ENCODE data around the gene CYP27A1.

The CYP27A1 gene

GRCh38 chr2:218811382-218811781 lies 29.4 kb downstream of the CYP27A1 start:
- no peak for DNase-seq (ENCODE audit: low read depth in 2 of 2)

- DNase-seq (ENCODE audit: low read depth in 2 of 2), result no peak
Observed at GRCh38 chr2:218812096-218812815, 30.3 kb downstream of the CYP27A1 start.

- no peak for DNase-seq (ENCODE audit: low read depth in 2 of 2)
Observed at GRCh38 chr2:218812861-218813260, 30.9 kb downstream of the CYP27A1 start.

GRCh38 chr2:218813771-218814460 lies 32.0 kb downstream of the CYP27A1 start:
- DNase-seq (ENCODE audit: low read depth in 2 of 2), result no peak

GRCh38 chr2:218814540-218815243 lies 32.7 kb downstream of the CYP27A1 start:
- DNase-seq (ENCODE audit: low read depth in 2 of 2), result no peak

GRCh38 chr2:218815244-218815637 lies 33.3 kb downstream of the CYP27A1 start:
- no peak for DNase-seq (ENCODE audit: low read depth in 2 of 2)

GRCh38 chr2:218815649-218816048 lies 33.7 kb downstream of the CYP27A1 start:
- no peak for DNase-seq (ENCODE audit: low read depth in 2 of 2)

- DNase-seq (ENCODE audit: low read depth in 2 of 2), result no peak
Observed at GRCh38 chr2:218816561-218817011, 34.6 kb downstream of the CYP27A1 start.

- no peak for DNase-seq (ENCODE audit: low read depth in 2 of 2)
Observed at GRCh38 chr2:218819093-218819492, 37.1 kb downstream of the CYP27A1 start.

GRCh38 chr2:218820746-218821369 lies 38.9 kb downstream of the CYP27A1 start:
- DNase-seq (ENCODE audit: low read depth in 2 of 2), result no peak

- no peak for DNase-seq (ENCODE audit: low read depth in 2 of 2)
Observed at GRCh38 chr2:218821605-218822211, 39.8 kb downstream of the CYP27A1 start.

GRCh38 chr2:218822622-218823021 lies 40.7 kb downstream of the CYP27A1 start:
- no peak for DNase-seq (ENCODE audit: low read depth in 2 of 2)

GRCh38 chr2:218823196-218823855 lies 41.4 kb downstream of the CYP27A1 start:
- DNase-seq (ENCODE audit: low read depth in 2 of 2), result no peak

- no peak for DNase-seq (ENCODE audit: low read depth in 2 of 2)
Observed at GRCh38 chr2:218824004-218824403, 42.1 kb downstream of the CYP27A1 start.

GRCh38 chr2:218826791-218827190 lies 44.8 kb downstream of the CYP27A1 start:
- no peak for DNase-seq (ENCODE audit: low read depth in 2 of 2)

GRCh38 chr2:218827701-218828476 lies 45.9 kb downstream of the CYP27A1 start:
- no peak for DNase-seq (ENCODE audit: low read depth in 2 of 2)

- DNase-seq (ENCODE audit: low read depth in 2 of 2), result no peak
Observed at GRCh38 chr2:218828477-218828778, 46.5 kb downstream of the CYP27A1 start.

- DNase-seq (ENCODE audit: low read depth in 2 of 2), result no peak
Observed at GRCh38 chr2:218829868-218830451, 48.0 kb downstream of the CYP27A1 start.

GRCh38 chr2:218830526-218831306 lies 48.8 kb downstream of the CYP27A1 start:
- no peak for DNase-seq (ENCODE audit: low read depth in 2 of 2)

Data from activated CD4-positive, alpha-beta T cell treated with anti-CD3 and anti-CD28 coated beads for 24 hours (primary cell).